Heart left ventricle (tissue), 13 donors: ENCODE measurements around the gene DNM1L.

ENCODE experiments used
- POLR2A ChIP-seq, 2 donors: fragments of 450-650 bp; IDR thresholded peaks; one replicate each; pipeline ENCODE4 v1.6.1; 2017; ENCODE audit warnings: antibody characterized with exemption in 2 of 2, mild to moderate bottlenecking in 2 of 2, moderate library complexity in 2 of 2
- TF ChIP-seq, protein P1 (sequence below), 12 donors: fragments of 200-600 bp; sonication (generic) in 4 of 12; IDR thresholded peaks; one replicate each; pipeline versions ENCODE4 v1.5.0 to v1.8.0; 2018 to 2022; ENCODE audit warnings: antibody characterized with exemption in 12 of 12, mild to moderate bottlenecking in 5 of 12
- donor health status: ischemic (EF 13 %, LVEDD 7.1; RV severe dilation, severe dysfunction).
- donor health status: DM: no; HTN: yes; CAD: no.
- donor health status: DM: no; HTN: no; CAD: no.
- donor health status: ischemic (EF 25% LVEDD 6.9; RV normal size, moderate dysfunction).
- donor health status: ischemic (EF 25% LVEDD 5.7; RV mildly dilated, moderate dysfunction).
- donor health status: ischemic (EF 35%, LVEDD 5.7; RV mildly dilated, moderate dysfunction).
- donor health status: nonischemic (EF 11% LVEDD 7.7; RV severe dilation, severe dysfunction).
- donor health status: DM: yes; HTN: yes; CAD: no.
- donor health status: PGD.
- donor health status: ischemic (EF 29% LVEDD 5.4; RV normal size, mild dysfunction).
- donor health status: nonischemic (EF 23%, LVEDD 6.1; RV moderate dilation, normal function).

- TF ChIP-seq, protein P1, sequence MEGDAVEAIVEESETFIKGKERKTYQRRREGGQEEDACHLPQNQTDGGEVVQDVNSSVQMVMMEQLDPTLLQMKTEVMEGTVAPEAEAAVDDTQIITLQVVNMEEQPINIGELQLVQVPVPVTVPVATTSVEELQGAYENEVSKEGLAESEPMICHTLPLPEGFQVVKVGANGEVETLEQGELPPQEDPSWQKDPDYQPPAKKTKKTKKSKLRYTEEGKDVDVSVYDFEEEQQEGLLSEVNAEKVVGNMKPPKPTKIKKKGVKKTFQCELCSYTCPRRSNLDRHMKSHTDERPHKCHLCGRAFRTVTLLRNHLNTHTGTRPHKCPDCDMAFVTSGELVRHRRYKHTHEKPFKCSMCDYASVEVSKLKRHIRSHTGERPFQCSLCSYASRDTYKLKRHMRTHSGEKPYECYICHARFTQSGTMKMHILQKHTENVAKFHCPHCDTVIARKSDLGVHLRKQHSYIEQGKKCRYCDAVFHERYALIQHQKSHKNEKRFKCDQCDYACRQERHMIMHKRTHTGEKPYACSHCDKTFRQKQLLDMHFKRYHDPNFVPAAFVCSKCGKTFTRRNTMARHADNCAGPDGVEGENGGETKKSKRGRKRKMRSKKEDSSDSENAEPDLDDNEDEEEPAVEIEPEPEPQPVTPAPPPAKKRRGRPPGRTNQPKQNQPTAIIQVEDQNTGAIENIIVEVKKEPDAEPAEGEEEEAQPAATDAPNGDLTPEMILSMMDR (IDR thresholded peaks at IDR 0.05) = no peak
- no peak for TF ChIP-seq POLR2A (IDR thresholded peaks at IDR 0.05)
These were observed 17.4 kb upstream of the DNM1L start for GRCh38 chr12:32661706-32662105.
